WTC11 (cell line): Measurements from ENCODE around the gene CAST. TPM values are rescaled to one million over a fixed set of nuclear protein-coding genes. Genes with fewer than 3 reads are reported as not detected.
A peak's percentile ranks its signal among the peaks of the same experiment; 100 is the strongest.

Source experiments
- ATAC-seq: fragments of 200-7000 bp; cut with Tn5 transposase; 2 replicates; pipeline ENCODE4 v1.10.0; 2021; ENCODE audit warnings: mild to moderate bottlenecking, moderate library complexity
- CTCF ChIA-PET: fragments of 300-600 bp; sonication (Branson Sonifier 250); formaldehyde crosslinking; loops from one replicate; lab custom pipeline; 2021; ENCODE audit warnings: antibody characterized with exemption; lab: Charles Lee
- POLR2A ChIA-PET: fragments of 350-600 bp; sonication (Branson Sonifier 250); formaldehyde crosslinking; loops from one replicate; lab custom pipeline; 2021; ENCODE audit warnings: antibody characterized with exemption; lab: Charles Lee
- DNase-seq: peaks from one replicate; pipeline ENCODE4 v3.0.0; 2021; ENCODE audit warnings: low spot score
- H3K27ac Mint-ChIP-seq: 2 replicates; pipeline ENCODE4 v1.8.0; 2021; ENCODE audit warnings: mixed read lengths
- H3K27me3 Mint-ChIP-seq: 2 replicates; pipeline ENCODE4 v1.8.0; 2021; ENCODE audit warnings: low read depth, mild to moderate bottlenecking, moderate library complexity, mixed read lengths
- H3K36me3 Mint-ChIP-seq: 2 replicates; pipeline ENCODE4 v1.8.0; 2021; ENCODE audit warnings: mixed read lengths
- H3K4me1 Mint-ChIP-seq: 2 replicates; pipeline ENCODE4 v1.8.0; 2022; ENCODE audit warnings: mixed read lengths
- H3K4me3 Mint-ChIP-seq: 2 replicates; pipeline ENCODE4 v1.8.0; 2021; ENCODE audit warnings: mild to moderate bottlenecking, moderate library complexity, mixed read lengths
- H3K9me3 Mint-ChIP-seq: 2 replicates; pipeline ENCODE4 v1.8.0; 2021; ENCODE audit warnings: mixed read lengths
- CBFB ChIP-seq: sonication (generic); formaldehyde crosslinking; IDR thresholded peaks from 2 replicates; pipeline ENCODE4 v1.8.1; 2022; ENCODE audit warnings: mild to moderate bottlenecking, low read depth, missing genetic modification reagents
- E2F4 ChIP-seq: sonication (generic); formaldehyde crosslinking; IDR thresholded peaks from 2 replicates; pipeline ENCODE4 v1.8.1; 2022; ENCODE audit warnings: low read depth, mild to moderate bottlenecking, moderate library complexity, missing genetic modification reagents, borderline replicate concordance
- EMX1 ChIP-seq: fragments of 250-450 bp; sonication (Bioruptor Pico); IDR thresholded peaks from 2 replicates; pipeline ENCODE4 v1.8.0; 2021; ENCODE audit warnings: mild to moderate bottlenecking
- HMGA2 ChIP-seq: fragments of 250-450 bp; sonication (Bioruptor Pico); IDR thresholded peaks from 2 replicates; pipeline ENCODE4 v1.4.0; 2021; ENCODE audit warnings: mild to moderate bottlenecking, moderate library complexity
- HMGXB4 ChIP-seq: sonication (generic); formaldehyde crosslinking; IDR thresholded peaks from 2 replicates; pipeline ENCODE4 v1.8.1; 2023; ENCODE audit warnings: mild to moderate bottlenecking, moderate library complexity, missing genetic modification reagents
- JAZF1 ChIP-seq: fragments of 250-450 bp; sonication (Bioruptor Pico); IDR thresholded peaks from 2 replicates; pipeline ENCODE4 v1.9.0; 2021; ENCODE audit warnings: moderate library complexity, mild to moderate bottlenecking, inconsistent platforms
- NFYB ChIP-seq: sonication (generic); formaldehyde crosslinking; conservative IDR thresholded peaks from 2 replicates; pipeline ENCODE4 v1.8.0; 2022; ENCODE audit warnings: low read depth, missing genetic modification reagents
- RELA ChIP-seq: sonication (generic); formaldehyde crosslinking; IDR thresholded peaks from 2 replicates; pipeline ENCODE4 v1.8.1; 2022; ENCODE audit warnings: missing genetic modification reagents, mild to moderate bottlenecking, borderline replicate concordance
- RORB ChIP-seq: fragments of 250-450 bp; sonication (Bioruptor Pico); IDR thresholded peaks from 2 replicates; pipeline ENCODE4 v1.9.0; 2021; ENCODE audit warnings: mild to moderate bottlenecking
- SOX15 ChIP-seq: fragments of 250-450 bp; sonication (Bioruptor Pico); IDR thresholded peaks from 2 replicates; pipeline ENCODE4 v1.9.0; 2021; ENCODE audit warnings: mild to moderate bottlenecking
- USF2 ChIP-seq: sonication (generic); formaldehyde crosslinking; IDR thresholded peaks from 2 replicates; pipeline ENCODE4 v1.8.1; 2023; ENCODE audit warnings: mild to moderate bottlenecking, missing genetic modification reagents, moderate library complexity
- ZMAT4 ChIP-seq: fragments of 250-450 bp; sonication (Bioruptor Pico); IDR thresholded peaks from 2 replicates; pipeline ENCODE4 v1.9.0; 2021; ENCODE audit warnings: mild to moderate bottlenecking
- ZNF232 ChIP-seq: sonication (generic); formaldehyde crosslinking; IDR thresholded peaks from 2 replicates; pipeline ENCODE4 v1.8.0; 2022; ENCODE audit warnings: mild to moderate bottlenecking, missing genetic modification reagents
- total RNA-seq: library from RNA; stranded (reverse); gene quantifications from 3 replicates; pipeline ENCODE4 v1.2.3, GENCODE V29; 2021
- TF ChIP-seq, protein P1 (sequence below): sonication (generic); formaldehyde crosslinking; IDR thresholded peaks from 2 replicates; pipeline ENCODE4 v1.8.1; 2023; ENCODE audit warnings: mild to moderate bottlenecking, missing genetic modification reagents, borderline replicate concordance
- TF ChIP-seq, protein P2 (sequence below): sonication (generic); formaldehyde crosslinking; IDR thresholded peaks from 2 replicates; pipeline ENCODE4 v1.8.1; 2023; ENCODE audit warnings: mild to moderate bottlenecking, missing genetic modification reagents
- TF ChIP-seq, protein P3 (sequence below): sonication (generic); formaldehyde crosslinking; IDR thresholded peaks from 2 replicates; pipeline ENCODE4 v1.8.0; 2022; ENCODE audit warnings: missing genetic modification reagents

CAST gene
- total RNA-seq, 1 experiment from 2014 or later, result 40.0 TPM

- TF ChIP-seq HMGXB4, result peak; percentile 25; the same call in 1 of the 2 replicates
Measured at GRCh38 chr5:96702503-96703383, 40.6 kb downstream of the CAST start (continued).

GRCh38 chr5:96703384-96703920 lies 41.3 kb downstream of the CAST start:
- ChIA-PET POLR2A (interaction anchor here (1.0 to 3.1 kb wide), 4 partner anchors 11 to 271 kb away, joined by 3 to 11 read pairs (median 4); partner anchors contain the start of gene CAST), CTCF (interaction anchor here (0.8 to 2.2 kb wide), 7 partner anchors 11 to 439 kb away, joined by 3 to 10 read pairs (median 4); partner anchors contain the start of gene LIX1)
- no peak for TF ChIP-seq ZNF232 (CRISPR knock-in tag)
- TF ChIP-seq, protein P1, sequence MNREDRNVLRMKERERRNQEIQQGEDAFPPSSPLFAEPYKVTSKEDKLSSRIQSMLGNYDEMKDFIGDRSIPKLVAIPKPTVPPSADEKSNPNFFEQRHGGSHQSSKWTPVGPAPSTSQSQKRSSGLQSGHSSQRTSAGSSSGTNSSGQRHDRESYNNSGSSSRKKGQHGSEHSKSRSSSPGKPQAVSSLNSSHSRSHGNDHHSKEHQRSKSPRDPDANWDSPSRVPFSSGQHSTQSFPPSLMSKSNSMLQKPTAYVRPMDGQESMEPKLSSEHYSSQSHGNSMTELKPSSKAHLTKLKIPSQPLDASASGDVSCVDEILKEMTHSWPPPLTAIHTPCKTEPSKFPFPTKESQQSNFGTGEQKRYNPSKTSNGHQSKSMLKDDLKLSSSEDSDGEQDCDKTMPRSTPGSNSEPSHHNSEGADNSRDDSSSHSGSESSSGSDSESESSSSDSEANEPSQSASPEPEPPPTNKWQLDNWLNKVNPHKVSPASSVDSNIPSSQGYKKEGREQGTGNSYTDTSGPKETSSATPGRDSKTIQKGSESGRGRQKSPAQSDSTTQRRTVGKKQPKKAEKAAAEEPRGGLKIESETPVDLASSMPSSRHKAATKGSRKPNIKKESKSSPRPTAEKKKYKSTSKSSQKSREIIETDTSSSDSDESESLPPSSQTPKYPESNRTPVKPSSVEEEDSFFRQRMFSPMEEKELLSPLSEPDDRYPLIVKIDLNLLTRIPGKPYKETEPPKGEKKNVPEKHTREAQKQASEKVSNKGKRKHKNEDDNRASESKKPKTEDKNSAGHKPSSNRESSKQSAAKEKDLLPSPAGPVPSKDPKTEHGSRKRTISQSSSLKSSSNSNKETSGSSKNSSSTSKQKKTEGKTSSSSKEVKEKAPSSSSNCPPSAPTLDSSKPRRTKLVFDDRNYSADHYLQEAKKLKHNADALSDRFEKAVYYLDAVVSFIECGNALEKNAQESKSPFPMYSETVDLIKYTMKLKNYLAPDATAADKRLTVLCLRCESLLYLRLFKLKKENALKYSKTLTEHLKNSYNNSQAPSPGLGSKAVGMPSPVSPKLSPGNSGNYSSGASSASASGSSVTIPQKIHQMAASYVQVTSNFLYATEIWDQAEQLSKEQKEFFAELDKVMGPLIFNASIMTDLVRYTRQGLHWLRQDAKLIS, result no peak
- TF ChIP-seq EMX1 (CRISPR knock-in tag), result no peak
- TF ChIP-seq RORB (CRISPR knock-in tag), result no peak
- no peak for TF ChIP-seq CBFB (CRISPR knock-in tag)
- TF ChIP-seq RELA (CRISPR knock-in tag), result no peak
- no peak for TF ChIP-seq SOX15
- no peak for TF ChIP-seq USF2 (CRISPR knock-in tag)
- TF ChIP-seq JAZF1 (CRISPR knock-in tag), result no peak

GRCh38 chr5:96703995-96704394 lies 41.8 kb downstream of the CAST start:
- no peak overlapping the region for H3K27ac Mint-ChIP-seq
- peak overlapping the region; percentile 89 for H3K4me3 Mint-ChIP-seq
- H3K9me3 Mint-ChIP-seq, result no peaks in the 10 kb centered on the region
- ChIA-PET CTCF (interaction anchor here (1.7 to 2.2 kb wide), 2 partner anchors 11 to 90 kb away, joined by 4 to 10 read pairs; no protein-coding TSS in a partner anchor), POLR2A (interaction anchor here (3.1 kb wide), 1 partner anchor 41 kb away, joined by 11 read pairs; the partner anchor contains the start of gene CAST)
- peaks cover 8% of the 10 kb centered on the region; the same call in 1 of the 2 replicates for H3K27me3 Mint-ChIP-seq
- H3K36me3 Mint-ChIP-seq, result no peaks in the 10 kb centered on the region
- DNase-seq (no peak), ATAC-seq (no peak)
- peaks cover 25% of the 10 kb centered on the region for H3K4me1 Mint-ChIP-seq
- TF ChIP-seq HMGA2 (CRISPR knock-in tag), result no peak
- TF ChIP-seq NFYB (CRISPR knock-in tag), result no peak
- TF ChIP-seq, protein P2, sequence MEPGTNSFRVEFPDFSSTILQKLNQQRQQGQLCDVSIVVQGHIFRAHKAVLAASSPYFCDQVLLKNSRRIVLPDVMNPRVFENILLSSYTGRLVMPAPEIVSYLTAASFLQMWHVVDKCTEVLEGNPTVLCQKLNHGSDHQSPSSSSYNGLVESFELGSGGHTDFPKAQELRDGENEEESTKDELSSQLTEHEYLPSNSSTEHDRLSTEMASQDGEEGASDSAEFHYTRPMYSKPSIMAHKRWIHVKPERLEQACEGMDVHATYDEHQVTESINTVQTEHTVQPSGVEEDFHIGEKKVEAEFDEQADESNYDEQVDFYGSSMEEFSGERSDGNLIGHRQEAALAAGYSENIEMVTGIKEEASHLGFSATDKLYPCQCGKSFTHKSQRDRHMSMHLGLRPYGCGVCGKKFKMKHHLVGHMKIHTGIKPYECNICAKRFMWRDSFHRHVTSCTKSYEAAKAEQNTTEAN, result no peak
- TF ChIP-seq ZMAT4 (CRISPR knock-in tag), result no peak
- TF ChIP-seq, protein P3, sequence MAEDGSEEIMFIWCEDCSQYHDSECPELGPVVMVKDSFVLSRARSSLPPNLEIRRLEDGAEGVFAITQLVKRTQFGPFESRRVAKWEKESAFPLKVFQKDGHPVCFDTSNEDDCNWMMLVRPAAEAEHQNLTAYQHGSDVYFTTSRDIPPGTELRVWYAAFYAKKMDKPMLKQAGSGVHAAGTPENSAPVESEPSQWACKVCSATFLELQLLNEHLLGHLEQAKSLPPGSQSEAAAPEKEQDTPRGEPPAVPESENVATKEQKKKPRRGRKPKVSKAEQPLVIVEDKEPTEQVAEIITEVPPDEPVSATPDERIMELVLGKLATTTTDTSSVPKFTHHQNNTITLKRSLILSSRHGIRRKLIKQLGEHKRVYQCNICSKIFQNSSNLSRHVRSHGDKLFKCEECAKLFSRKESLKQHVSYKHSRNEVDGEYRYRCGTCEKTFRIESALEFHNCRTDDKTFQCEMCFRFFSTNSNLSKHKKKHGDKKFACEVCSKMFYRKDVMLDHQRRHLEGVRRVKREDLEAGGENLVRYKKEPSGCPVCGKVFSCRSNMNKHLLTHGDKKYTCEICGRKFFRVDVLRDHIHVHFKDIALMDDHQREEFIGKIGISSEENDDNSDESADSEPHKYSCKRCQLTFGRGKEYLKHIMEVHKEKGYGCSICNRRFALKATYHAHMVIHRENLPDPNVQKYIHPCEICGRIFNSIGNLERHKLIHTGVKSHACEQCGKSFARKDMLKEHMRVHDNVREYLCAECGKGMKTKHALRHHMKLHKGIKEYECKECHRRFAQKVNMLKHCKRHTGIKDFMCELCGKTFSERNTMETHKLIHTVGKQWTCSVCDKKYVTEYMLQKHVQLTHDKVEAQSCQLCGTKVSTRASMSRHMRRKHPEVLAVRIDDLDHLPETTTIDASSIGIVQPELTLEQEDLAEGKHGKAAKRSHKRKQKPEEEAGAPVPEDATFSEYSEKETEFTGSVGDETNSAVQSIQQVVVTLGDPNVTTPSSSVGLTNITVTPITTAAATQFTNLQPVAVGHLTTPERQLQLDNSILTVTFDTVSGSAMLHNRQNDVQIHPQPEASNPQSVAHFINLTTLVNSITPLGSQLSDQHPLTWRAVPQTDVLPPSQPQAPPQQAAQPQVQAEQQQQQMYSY (CRISPR knock-in tag), result no peak
- no peak for TF ChIP-seq E2F4 (CRISPR knock-in tag)
- no peak for TF ChIP-seq USF2 (CRISPR knock-in tag)

More at GRCh38 chr5:96703384-96703920, 41.3 kb downstream of the CAST start:
- H3K4me1 Mint-ChIP-seq, result peaks cover 25% of the 10 kb centered on the region
- DNase-seq (no peak), ATAC-seq (no peak)
- H3K4me3 Mint-ChIP-seq, result peak overlapping the region; percentile 89
- H3K36me3 Mint-ChIP-seq, result no peaks in the 10 kb centered on the region
- H3K9me3 Mint-ChIP-seq, result no peaks in the 10 kb centered on the region
- H3K27me3 Mint-ChIP-seq, result peaks cover 8% of the 10 kb centered on the region; the same call in 1 of the 2 replicates
- H3K27ac Mint-ChIP-seq, result peak overlapping the region; percentile 85
